DLD1 (cell line): ENCODE data around the gene CEP68.

ENCODE experiments used
- in situ Hi-C: cut with HindIII; loops from 2 replicates; pipeline ENCODE4 v1.10.0; 2017; ENCODE audit warnings: low sequenced_read_pairs

Gene CEP68

GRCh38 chr2:65055422-65056214 lies 598 bp upstream of the CEP68 start:
- in situ Hi-C loops = no loop called here

GRCh38 chr2:65057054-65057375 lies 799 bp downstream of the CEP68 start:
- in situ Hi-C loops = no loop called here

GRCh38 chr2:65057391-65058052 lies 1.3 kb downstream of the CEP68 start:
- in situ Hi-C loops = no loop called here

GRCh38 chr2:65059071-65059470 lies 2.9 kb downstream of the CEP68 start:
- in situ Hi-C loops = no loop called here

GRCh38 chr2:65061146-65061909 lies 5.1 kb downstream of the CEP68 start:
- in situ Hi-C loops = no loop called here

- in situ Hi-C loops = no loop called here
Measured at GRCh38 chr2:65061910-65062339, 5.7 kb downstream of the CEP68 start.

- in situ Hi-C loops = no loop called here
Measured at GRCh38 chr2:65062843-65063825, 6.9 kb downstream of the CEP68 start.

- in situ Hi-C loops = no loop called here
Measured at GRCh38 chr2:65064728-65065552, 8.7 kb downstream of the CEP68 start.

GRCh38 chr2:65067806-65068553 lies 11.8 kb downstream of the CEP68 start:
- in situ Hi-C loops = no loop called here

GRCh38 chr2:65069439-65069824 lies 13.2 kb downstream of the CEP68 start:
- in situ Hi-C loops = no loop called here

GRCh38 chr2:65070172-65070830 lies 14.1 kb downstream of the CEP68 start:
- in situ Hi-C loops = no loop called here

GRCh38 chr2:65070856-65071255 lies 14.6 kb downstream of the CEP68 start:
- in situ Hi-C loops = no loop called here

GRCh38 chr2:65071499-65072180 lies 15.4 kb downstream of the CEP68 start:
- in situ Hi-C loops = no loop called here

GRCh38 chr2:65072181-65072970 lies 16.2 kb downstream of the CEP68 start:
- in situ Hi-C loops = no loop called here

GRCh38 chr2:65073879-65074565 lies 17.8 kb downstream of the CEP68 start:
- in situ Hi-C loops = no loop called here

- in situ Hi-C loops = no loop called here
Measured at GRCh38 chr2:65075176-65075575, 19.0 kb downstream of the CEP68 start.
